Thyroid gland (tissue), 4 donors: Measurements from ENCODE around the gene FAM168A. TPM values are rescaled to one million over a fixed set of nuclear protein-coding genes. Genes with fewer than 3 reads are reported as not detected.

Experiments used
- DNase-seq, 2 donors: peaks; one replicate each; pipeline ENCODE4 v3.0.0-alpha.2; 2019
- H3K27ac ChIP-seq, 3 donors: fragments of 200-600 bp; sonication (generic); 1 replicate in 2 of 3; 2 replicates in 1 of 3; pipeline ENCODE4 v1.5.1; 2016 to 2019; ENCODE audit warnings: mild to moderate bottlenecking in 1 of 3, moderate library complexity in 1 of 3
- H3K27me3 ChIP-seq: fragments of 200-600 bp; sonication (generic); one replicate; pipeline ENCODE4 v1.5.1; 2019
- H3K36me3 ChIP-seq, 2 donors: fragments of 200-600 bp; sonication (generic); one replicate each; pipeline ENCODE4 v1.5.1; 2016 to 2019
- H3K4me1 ChIP-seq, 2 donors: fragments of 200-600 bp; sonication (generic); one replicate each; pipeline ENCODE4 v1.5.1; 2017 to 2019
- H3K4me3 ChIP-seq, 3 donors: fragments of 200-600 bp; sonication (generic); replicated peaks in 1 of 3; 1 replicate in 2 of 3; 2 replicates in 1 of 3; pipeline ENCODE4 v1.5.1; 2016; ENCODE audit warnings: mild to moderate bottlenecking in 1 of 3
- H3K9me3 ChIP-seq: fragments of 200-600 bp; sonication (generic); one replicate; pipeline ENCODE4 v1.5.1; 2017
- POLR2A ChIP-seq, 2 donors: fragments of 450-650 bp; IDR thresholded peaks; one replicate each; pipeline ENCODE4 v1.6.1; 2017; ENCODE audit warnings: antibody characterized with exemption in 2 of 2, mild to moderate bottlenecking in 2 of 2, moderate library complexity in 1 of 2
- whole genome bisulfite sequencing, 2 donors: methylation state at CpG; one replicate each; pipeline ENCODE4 v1.1.5; 2017; 5-methylcytosine and 5-hydroxymethylcytosine counted together
- intact Hi-C: fragments of 100-400 bp; cut with DNase I; formaldehyde crosslinking; loops from one replicate; pipeline ENCODE4 v1.15.1; 2023
- total RNA-seq, 4 donors: library from RNA; depleted of rRNA; stranded (reverse); fragments of >200 nt; gene quantifications; one replicate each; pipeline ENCODE4 v1.2.3, GENCODE V29; 2016
- TF ChIP-seq, protein P1 (sequence below), 6 experiments: fragments of 200-600 bp in 3 of 6; fragments of 450-650 bp in 3 of 6; sonication (generic) in 3 of 6; IDR thresholded peaks; one replicate each; pipeline ENCODE4 v1.5.1; 2016 to 2019; ENCODE audit warnings: antibody characterized with exemption in 6 of 6, mild to moderate bottlenecking in 2 of 6, inconsistent platforms in 1 of 6, moderate library complexity in 1 of 6

Gene FAM168A
- total RNA-seq, 4 donors from 2014 or later, result 32.7 to 51.0 (median 40.2) TPM

DNA sequence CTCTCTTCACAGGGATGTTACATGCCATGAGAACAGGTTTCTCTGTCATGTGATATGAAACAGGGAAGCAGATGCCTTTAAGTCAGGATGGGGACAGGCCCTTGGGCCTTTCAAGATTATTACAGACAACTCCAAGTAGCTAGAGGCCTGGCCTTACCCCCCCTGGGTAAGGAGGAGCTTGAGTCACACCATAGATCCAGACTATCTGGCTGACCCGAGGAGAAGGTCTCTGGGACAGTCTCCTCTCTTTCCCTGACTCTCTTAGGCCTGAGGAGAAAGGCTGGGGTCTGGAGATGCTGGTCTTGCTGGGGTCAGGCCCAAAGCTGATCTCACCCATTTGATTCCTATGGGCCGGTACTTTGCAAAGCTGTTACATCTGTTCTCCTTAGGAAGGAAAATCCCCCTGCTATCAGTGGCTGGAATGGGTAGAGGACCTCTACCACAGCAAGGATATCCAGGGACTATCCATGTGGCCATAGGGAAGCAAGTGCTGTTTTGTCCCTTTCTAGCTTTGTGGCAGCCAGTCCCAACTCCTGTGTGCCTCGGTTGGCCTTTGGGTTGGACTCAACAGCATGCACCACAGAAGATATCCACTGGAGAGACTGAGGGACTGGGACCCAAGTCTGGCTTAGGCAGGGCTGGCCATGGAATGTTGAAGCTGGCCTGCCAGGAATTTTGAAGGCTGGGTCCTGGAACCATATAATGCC lies 196.5 kb downstream of the FAM168A start:
- WGBS, 2 donors, result 80 to 88% methylated on average over 3 of the region's 3 CpGs
- H3K4me3 ChIP-seq, result no peak overlapping the region
- TF ChIP-seq, protein P1, sequence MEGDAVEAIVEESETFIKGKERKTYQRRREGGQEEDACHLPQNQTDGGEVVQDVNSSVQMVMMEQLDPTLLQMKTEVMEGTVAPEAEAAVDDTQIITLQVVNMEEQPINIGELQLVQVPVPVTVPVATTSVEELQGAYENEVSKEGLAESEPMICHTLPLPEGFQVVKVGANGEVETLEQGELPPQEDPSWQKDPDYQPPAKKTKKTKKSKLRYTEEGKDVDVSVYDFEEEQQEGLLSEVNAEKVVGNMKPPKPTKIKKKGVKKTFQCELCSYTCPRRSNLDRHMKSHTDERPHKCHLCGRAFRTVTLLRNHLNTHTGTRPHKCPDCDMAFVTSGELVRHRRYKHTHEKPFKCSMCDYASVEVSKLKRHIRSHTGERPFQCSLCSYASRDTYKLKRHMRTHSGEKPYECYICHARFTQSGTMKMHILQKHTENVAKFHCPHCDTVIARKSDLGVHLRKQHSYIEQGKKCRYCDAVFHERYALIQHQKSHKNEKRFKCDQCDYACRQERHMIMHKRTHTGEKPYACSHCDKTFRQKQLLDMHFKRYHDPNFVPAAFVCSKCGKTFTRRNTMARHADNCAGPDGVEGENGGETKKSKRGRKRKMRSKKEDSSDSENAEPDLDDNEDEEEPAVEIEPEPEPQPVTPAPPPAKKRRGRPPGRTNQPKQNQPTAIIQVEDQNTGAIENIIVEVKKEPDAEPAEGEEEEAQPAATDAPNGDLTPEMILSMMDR (IDR thresholded peaks at IDR 0.05), result no peak
- no peaks in the 10 kb centered on the region for H3K4me1 ChIP-seq
- H3K27me3 ChIP-seq, result no peaks in the 10 kb centered on the region
- H3K9me3 ChIP-seq, result no peaks in the 10 kb centered on the region
- no peak for DNase-seq
- H3K36me3 ChIP-seq, result peaks cover 0 to 4% of the 10 kb centered on the region in 2 donors
- no peak overlapping the region for H3K27ac ChIP-seq
- intact Hi-C loops, result no loop called here

DNA sequence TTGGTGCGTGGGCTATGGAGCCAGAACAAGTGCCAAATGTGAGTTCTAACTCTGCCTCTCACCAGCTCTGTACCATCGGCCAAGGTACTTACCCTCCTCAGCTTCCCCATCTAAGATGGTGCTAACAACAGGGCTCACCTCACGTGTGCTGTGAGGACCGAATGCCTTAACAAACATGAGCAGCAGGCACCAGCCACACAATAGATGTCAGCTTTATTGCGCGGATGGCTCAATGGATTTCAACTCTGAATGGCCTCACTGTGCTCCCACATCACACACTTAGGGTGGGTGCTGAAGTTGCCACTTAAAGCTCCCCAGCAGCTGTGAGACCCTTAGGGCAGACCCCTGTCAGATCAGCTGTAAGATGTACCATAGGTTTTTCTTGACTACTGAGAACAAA lies 197.6 kb downstream of the FAM168A start:
- no peak overlapping the region for H3K4me3 ChIP-seq
- H3K27ac ChIP-seq, result no peak overlapping the region
- no peak for DNase-seq
- no peaks in the 10 kb centered on the region for H3K9me3 ChIP-seq
- intact Hi-C loops, result no loop called here
- TF ChIP-seq, protein P1 (IDR thresholded peaks at IDR 0.05), result no peak
- H3K4me1 ChIP-seq, result no peaks in the 10 kb centered on the region
- H3K36me3 ChIP-seq, result no peaks in the 10 kb centered on the region
- H3K27me3 ChIP-seq, result no peaks in the 10 kb centered on the region
- WGBS, 2 donors, result 94 to 100% methylated on average over 6 of the region's 6 CpGs

DNA sequence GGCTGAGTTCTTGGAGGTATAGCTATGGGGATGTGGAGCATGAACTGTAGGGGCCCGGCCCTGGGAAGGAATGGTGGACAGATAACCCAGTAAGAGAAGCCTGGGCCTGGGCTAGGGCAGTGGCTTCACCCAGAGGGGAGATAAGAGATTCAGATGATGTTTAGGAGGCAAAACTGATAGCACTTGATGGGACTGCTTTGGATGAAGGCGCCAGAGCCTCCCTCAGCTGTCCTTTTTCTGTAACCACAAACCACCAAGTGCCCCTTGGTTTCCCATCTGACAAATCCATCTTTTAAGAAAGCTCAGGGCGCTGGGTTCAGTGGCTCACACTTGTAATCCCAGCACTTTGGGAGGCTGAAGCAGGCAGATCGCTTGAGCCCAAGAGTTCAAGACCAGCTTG lies 198.3 kb downstream of the FAM168A start:
- H3K27ac ChIP-seq, result no peak overlapping the region
- no peak overlapping the region for H3K4me3 ChIP-seq
- intact Hi-C loops, result loop anchor here (5.0 kb wide), 1 partner anchor 263 kb away; no protein-coding TSS in a partner anchor
- no peaks in the 10 kb centered on the region for H3K9me3 ChIP-seq
- H3K4me1 ChIP-seq, result no peaks in the 10 kb centered on the region
- TF ChIP-seq, protein P1 (IDR thresholded peaks at IDR 0.05), result no peak
- no peak for TF ChIP-seq POLR2A (IDR thresholded peaks at IDR 0.05)
- no peaks in the 10 kb centered on the region for H3K27me3 ChIP-seq
- WGBS, 2 donors, result 86 to 91% methylated on average over 4 of the region's 4 CpGs
- no peaks in the 10 kb centered on the region for H3K36me3 ChIP-seq
- DNase-seq, result no peak

DNA sequence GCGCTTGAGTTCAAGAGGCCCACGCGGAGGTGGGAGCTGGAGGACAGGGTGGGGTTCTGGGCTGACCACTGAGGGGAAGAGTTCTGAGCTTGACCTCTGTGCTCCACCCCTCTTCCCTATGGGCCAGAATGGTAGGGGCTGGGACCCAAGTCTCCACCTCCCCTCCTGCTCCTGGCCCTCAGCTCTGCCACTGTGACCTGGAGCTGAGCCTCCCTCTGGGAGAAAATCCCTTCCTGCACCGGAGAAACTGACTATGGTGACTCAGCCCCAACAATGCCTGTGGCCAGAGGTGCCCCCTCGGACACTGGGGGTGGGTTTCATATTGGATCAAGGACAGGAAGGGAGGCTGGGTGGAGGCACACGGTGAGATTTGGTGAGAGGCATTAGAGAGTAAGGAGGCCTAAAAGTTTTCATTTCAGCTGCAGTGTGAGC lies 198.7 kb downstream of the FAM168A start:
- no peaks in the 10 kb centered on the region for H3K4me1 ChIP-seq
- intact Hi-C loops, result loop anchor here (5.0 kb wide), 1 partner anchor 263 kb away; no protein-coding TSS in a partner anchor
- WGBS, 2 donors, result 51 to 65% methylated on average over 6 of the region's 6 CpGs
- H3K4me3 ChIP-seq, result no peak overlapping the region
- H3K36me3 ChIP-seq, result no peaks in the 10 kb centered on the region
- TF ChIP-seq, protein P1 (IDR thresholded peaks at IDR 0.05), result no peak
- no peak for TF ChIP-seq POLR2A (IDR thresholded peaks at IDR 0.05)
- DNase-seq, result no peak
- H3K27me3 ChIP-seq, result no peaks in the 10 kb centered on the region
- H3K27ac ChIP-seq, result no peak overlapping the region
- no peaks in the 10 kb centered on the region for H3K9me3 ChIP-seq

DNA sequence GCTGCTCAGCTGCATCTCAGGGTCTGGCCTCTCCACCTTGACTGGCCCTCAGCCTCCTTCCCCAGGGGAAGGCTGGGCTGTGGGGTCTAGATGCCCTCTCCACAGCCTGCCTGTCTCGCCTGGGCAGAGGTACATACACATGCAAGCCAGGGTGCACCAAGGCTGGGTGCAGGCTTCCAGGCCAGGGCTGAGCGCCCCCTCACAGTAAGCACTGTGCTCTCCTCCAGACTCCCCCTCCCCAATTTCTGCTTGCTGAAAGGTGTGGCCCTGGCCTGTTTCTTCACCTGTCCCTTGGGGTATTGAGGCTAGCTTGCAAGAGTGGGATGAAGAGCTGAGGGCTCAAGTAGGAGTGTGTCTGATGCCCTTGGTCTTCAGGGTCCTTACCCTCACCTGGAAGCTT lies 199.2 kb downstream of the FAM168A start:
- no peak overlapping the region for H3K27ac ChIP-seq
- 90% methylated on average over 2 of the region's 2 CpGs; no CpG with 5 or more reads in 1 of the 2 donors for WGBS, 2 donors

More for the DNA sequence above, 199.2 kb downstream of the FAM168A start:
- H3K9me3 ChIP-seq, result no peaks in the 10 kb centered on the region
- no peaks in the 10 kb centered on the region for H3K27me3 ChIP-seq
- H3K4me1 ChIP-seq, result no peaks in the 10 kb centered on the region
- intact Hi-C loops, result loop anchor here (5.0 kb wide), 1 partner anchor 264 kb away; no protein-coding TSS in a partner anchor
- H3K4me3 ChIP-seq, result no peak overlapping the region
- DNase-seq, result no peak
- TF ChIP-seq, protein P1 (IDR thresholded peaks at IDR 0.05), result no peak
- no peak for TF ChIP-seq POLR2A (IDR thresholded peaks at IDR 0.05)
- H3K36me3 ChIP-seq, result no peaks in the 10 kb centered on the region
